Stimulated activated CD8-positive, alpha-beta memory T cell treated with anti-CD3 and anti-CD28 coated beads, Interleukin-4, amount 100 ng/mL, for 4 hours (primary cell): Measurements from ENCODE around the gene RASA3.
"Not testable (repeated sequence)": the region's sequence is repeated elsewhere in the genome, so short reads cannot be mapped to it uniquely, and the experiment has no call there.

Experiments used
- DNase-seq, 2 donors: peaks; one replicate each; pipeline ENCODE4 v3.0.0-alpha.2; 2020; ENCODE audit warnings: low read depth in 2 of 2, low spot score in 1 of 2

Gene RASA3

DNA sequence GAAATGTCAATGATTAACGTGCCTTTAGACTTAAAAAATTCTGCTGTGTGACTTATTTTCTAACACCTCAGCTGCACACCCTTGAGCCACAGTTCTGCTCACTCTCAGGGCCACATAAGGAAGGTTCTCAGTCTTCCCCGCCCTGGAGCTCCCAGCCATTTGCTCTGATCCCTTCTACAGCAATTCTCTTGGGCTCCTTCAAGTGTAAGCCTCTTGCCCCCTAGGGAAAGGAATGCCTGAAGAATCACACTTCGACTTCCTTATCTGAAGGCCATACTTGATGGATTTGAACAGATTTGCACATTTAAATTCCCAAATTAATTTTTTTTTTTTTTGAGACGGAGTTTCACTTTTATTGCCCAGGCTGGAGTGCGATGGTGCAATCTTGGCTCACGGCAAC is 44.2 kb downstream of the RASA3 start:
- DNase-seq: no peak

GRCh38 chr13:114087430-114087829 is 45.0 kb downstream of the RASA3 start:
- DNase-seq: no peak

DNA sequence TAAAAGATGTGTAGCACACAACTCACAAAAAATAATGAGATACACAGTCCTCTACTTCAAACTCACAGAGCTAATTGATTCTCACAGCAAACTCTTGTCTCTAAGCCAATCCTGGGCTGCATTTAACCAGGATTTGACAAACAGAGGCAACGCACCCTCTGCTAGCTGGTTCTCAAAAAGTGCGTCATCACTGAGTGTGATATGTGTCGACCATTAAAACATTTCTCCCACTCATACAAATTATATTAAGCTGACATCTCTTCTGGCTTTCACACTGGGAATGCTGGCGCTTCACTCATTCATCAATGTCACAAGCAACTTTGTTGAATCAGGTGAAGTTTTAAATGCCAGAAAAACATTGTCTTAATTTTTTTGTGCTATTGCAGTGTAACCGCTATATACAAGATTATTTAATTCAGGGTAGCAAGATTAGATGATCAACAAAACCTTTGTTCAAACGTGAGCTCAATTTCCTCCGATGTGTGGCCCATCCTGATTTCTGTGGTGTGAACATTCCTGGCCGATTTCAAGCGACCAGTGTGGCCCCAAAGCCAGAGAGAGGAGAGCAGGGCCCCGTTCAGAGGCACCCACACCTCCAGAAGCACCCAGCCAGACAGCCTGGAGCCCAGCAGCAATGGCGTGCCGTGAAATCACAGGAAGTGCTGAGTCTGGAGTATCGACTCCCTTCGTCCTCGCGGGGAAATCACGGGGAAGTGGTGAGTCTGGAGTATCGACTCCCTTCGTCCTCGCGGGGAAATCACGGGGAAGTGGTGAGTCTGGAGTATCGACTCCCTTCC is 49.4 kb downstream of the RASA3 start:
- DNase-seq: no peak

- no peak for DNase-seq
Measured at GRCh38 chr13:114081761-114082681, 50.4 kb downstream of the RASA3 start.

- DNase-seq: no peak
Measured at GRCh38 chr13:114080739-114081561, 51.5 kb downstream of the RASA3 start.

DNA sequence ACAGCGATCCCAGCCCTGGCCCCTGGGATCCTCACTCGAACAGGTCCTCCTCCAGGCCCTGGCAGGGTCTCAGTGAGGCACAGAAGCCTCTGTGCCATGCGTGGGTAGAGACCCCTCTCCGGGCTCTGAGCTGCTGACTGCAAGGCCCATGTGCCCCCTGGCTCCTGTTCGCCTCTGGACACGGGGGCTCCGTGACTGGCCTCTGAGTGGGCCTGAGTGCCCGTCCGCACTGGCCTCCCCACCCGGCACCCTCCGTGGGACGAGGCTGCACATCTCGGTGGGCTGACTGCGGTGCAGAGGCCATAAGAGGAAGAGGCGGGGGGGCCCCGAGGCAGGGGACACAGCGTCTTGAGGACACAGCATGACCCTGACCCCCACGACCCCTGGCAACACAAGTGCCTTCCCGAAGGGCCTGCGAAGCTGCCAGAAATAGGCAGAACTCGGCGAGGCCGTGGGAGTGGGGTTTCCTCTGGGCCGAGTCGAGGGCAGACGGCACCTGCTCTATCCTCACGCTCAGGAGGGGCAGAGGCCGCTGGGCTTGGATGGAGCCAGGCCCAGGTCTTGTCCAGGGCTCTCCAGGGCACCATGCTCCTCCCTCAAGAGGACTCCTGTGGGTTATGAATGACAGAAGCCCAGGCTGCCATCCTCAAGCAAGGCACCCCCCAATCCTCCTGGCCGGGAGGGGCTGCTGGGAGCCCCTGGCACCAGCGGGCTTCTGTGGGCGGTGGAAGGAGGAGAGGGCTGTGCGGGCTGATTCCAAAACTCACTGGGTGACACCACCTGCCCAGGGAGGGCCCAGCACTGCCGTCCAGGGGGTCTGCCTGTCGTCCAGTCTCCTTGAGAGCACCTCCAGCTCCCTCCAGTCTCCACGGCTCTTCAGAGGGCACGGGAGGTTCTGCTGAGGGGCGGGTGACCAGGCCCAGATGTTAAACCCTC is 52.6 kb downstream of the RASA3 start:
- DNase-seq: no peak

DNA sequence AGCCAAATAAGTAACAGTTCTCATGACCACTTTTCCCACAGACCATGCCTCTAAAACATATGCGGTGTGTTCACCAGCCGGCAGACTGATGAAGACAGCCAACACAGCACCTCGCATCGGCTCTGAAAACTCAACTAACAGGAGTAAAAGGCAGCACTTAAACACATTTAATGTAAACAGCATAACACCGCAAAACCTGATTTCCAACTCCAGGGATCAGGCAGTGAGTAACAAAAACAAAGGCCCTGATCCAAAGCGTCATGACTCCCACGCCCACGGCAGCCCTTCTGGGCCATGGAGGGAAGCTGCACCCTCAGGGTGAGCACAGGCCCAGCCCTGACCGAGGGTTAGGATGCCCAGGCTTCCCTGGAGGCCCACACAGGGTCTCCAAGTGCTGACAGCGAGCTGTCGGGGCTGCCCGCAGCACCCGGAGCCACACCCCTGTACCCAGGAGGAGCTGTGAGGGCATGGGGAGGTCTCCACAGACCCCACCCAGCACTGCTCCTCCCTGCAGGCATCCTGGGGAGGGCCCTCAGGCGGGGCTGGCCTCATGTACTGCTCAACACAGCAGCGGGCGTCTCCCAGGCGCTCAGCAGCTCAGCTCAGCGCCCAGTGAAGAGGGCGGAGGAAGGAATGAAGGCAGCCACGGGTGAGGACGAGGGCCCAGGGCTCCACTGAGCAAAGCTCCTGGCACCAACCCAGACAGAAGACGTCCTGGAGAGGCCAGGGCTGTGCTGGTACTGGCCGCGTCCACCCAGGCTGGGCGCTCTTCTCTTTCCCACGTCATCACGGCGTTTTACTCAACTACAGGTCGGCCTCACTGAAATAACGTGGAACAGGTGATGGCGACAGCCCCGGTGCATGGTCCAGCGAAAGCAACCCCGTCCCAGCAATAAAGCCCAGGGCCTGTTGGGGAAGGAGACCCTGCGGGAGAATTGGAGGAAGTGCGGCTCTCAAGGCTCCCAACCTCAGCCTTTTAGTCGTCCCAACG is 53.7 kb downstream of the RASA3 start:
- DNase-seq: no peak

DNA sequence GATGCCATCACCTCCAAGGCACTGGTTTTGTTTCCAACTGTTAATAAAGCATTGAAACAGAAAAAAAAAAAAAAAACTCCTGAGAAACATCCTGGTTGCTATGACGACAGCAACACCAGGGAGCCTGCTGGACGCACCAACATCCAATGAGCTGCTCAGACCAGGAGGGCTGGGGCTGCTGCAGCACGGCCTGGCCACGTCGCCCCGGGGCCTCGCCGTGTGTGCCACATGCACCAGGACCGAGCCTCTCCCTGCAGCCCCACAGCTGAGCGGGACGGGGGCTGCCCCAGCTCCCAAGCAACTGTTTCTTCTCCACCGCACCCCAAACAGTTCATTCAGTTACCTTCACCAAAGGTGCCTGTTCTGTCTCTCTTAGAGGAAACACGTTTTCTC is 54.5 kb downstream of the RASA3 start:
- no peak for DNase-seq

- no peak for DNase-seq
Measured at GRCh38 chr13:114077099-114077932, 55.1 kb downstream of the RASA3 start.

DNA sequence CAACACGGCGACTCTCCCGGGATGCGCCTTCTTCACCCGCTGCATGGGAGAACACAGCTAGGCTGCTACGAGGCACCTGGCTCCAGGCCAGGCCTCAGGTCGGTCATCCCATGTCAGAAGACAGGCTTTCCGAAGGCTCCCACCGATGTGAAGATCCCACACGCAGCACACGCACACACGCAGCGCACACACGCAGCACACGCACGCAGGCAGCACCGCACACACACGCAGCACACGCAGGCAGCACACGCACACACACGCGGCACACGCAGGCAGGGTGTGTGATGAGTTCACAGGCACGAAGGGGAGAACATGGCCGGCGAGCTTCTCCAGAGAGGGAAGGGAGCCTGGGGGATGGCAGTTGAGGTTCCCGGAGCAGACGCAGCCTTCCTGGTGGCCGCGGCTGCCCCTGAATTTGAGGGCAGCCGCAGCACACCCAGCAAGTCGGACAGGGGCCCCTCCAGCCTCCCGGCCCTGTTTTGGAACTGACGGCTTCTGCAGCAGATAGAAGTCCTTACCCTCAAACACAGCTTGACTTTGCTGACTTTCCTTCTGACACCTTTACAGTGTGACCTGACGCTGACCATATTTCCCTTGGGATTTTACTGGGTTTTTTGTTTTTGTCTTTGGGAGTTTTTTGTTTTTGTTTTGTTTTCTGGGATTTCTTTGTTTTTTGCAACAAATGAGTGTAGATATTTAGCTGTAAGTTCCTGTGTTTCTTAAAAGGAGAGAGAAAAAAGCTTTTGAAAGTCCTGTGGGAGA is 55.9 kb downstream of the RASA3 start:
- no peak for DNase-seq

DNA sequence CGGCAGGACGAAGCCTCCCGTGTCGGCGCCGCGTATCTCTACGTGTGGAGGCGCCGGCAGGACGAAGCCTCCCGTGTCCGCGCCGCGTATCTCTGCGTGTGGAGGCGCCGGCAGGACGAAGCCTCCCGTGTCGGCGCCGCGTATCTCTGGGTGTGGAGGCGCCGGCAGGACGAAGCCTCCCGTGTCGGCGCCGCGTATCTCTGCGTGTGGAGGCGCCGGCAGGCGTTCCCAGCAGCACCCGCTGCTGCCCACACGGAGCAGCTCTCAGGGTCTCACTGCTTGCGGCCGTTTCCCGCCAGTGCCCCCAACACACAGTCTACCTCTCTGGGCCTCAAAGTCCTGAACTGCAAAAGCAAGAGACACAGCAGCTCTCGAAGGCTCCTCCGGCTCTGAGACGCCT is 56.6 kb downstream of the RASA3 start:
- DNase-seq: not testable (repeated sequence)

GRCh38 chr13:114074671-114075315 is 57.6 kb downstream of the RASA3 start:
- no peak for DNase-seq

DNA sequence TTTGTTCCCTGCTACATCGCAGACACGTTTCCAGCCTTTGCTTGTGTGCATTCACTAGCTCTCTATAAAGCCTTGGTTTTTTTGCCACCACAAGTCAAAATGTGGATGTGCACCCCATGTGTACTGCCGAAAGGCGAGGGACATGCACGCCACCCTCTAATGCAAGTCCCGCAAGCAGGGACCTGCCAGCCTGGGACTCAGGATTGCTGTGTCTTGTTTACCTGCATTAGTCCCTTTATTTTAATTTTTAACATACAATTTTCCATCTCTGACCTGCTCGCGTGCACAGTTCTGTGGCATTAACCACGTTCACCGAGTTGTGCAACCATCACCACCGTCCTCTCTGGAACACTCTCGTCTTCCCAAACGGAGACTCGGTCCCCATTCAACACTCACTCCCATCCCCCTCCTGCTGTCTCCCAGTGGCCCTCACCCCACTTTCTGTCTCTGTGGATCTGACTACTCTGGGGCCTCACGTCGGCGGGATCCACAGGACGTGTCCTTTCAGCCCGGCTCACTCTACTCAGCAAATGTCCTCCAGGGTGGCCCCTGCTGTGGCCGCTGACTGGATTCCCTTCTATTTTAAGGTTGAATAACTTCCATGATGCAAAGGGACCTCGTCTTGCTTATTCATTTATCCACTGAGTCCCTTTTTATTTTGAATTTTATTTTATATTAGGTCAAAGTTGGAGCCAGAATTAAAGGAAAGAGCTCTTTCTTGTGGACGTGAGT is 58.4 kb downstream of the RASA3 start:
- DNase-seq: no peak

DNA sequence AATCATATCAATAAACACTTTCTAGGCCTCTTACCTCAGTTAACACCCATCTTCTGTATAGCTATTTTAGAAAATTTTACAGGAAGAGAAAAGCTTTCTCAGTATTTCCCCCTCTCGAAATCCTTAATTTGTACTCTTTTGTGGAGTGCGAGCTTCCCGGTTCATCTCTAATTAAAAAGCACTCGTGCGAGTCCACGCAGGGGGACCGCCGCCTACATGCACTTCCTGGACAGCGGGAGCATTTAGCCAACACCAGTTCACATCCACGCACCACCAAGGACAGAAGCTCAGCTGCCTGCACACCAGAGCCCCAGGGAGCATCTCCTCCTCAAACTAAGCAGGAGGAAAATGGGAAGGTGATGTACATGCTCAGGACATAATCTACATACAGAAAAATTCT is 60.0 kb downstream of the RASA3 start:
- DNase-seq: no peak

- no peak for DNase-seq
Measured at GRCh38 chr13:114071991-114072390, 60.4 kb downstream of the RASA3 start.

DNA sequence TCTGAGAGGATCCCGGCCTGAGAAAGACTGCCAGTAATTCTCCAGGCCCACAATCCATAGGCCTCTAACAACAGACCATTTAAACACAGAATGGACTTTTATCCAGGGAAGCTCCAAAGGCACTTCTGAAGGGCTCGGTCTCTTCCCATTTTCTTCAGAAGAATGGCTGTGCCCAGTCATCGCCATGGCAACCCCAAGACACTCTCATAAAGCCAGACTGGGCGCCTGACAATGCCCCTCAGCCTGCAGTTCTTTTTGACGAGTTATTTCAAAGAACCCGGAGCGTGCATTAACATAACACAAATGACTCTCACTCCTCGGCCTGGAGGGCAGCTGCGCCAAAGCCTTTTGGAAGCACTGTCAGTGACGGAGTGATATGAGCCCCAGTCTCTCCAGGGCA is 61.0 kb downstream of the RASA3 start:
- no peak for DNase-seq
